22Rv1 (cell line): ENCODE data around the gene ZNF507.

Experiments used
- ZFX ChIP-seq: fragments of 450-650 bp; IDR thresholded peaks from 2 replicates; pipeline ENCODE4 v1.6.1; 2017; ENCODE audit warnings: antibody characterized with exemption, borderline replicate concordance
- TF ChIP-seq, protein P1 (sequence below): fragments of 450-650 bp; IDR thresholded peaks from 2 replicates; pipeline ENCODE4 v1.5.1; 2017; ENCODE audit warnings: mild to moderate bottlenecking

DNA sequence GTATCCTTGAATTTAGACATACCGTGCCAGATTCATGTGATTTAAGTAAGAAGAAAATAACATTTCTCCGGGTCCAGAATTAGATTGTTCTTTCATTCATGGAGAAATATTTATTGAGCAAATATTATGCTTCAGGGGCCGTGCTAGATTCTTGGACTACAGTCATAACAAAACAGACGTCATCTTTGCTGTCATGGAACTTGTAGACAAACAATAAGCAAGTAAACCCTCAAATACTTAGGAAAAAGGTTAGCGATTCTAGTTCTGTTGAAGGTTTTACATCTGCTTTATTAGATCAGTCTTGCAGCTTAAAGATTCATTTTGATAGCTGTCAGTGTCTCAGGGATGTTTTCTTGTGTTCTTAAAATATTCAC is 16.9 kb downstream of the ZNF507 start:
- TF ChIP-seq, protein P1, sequence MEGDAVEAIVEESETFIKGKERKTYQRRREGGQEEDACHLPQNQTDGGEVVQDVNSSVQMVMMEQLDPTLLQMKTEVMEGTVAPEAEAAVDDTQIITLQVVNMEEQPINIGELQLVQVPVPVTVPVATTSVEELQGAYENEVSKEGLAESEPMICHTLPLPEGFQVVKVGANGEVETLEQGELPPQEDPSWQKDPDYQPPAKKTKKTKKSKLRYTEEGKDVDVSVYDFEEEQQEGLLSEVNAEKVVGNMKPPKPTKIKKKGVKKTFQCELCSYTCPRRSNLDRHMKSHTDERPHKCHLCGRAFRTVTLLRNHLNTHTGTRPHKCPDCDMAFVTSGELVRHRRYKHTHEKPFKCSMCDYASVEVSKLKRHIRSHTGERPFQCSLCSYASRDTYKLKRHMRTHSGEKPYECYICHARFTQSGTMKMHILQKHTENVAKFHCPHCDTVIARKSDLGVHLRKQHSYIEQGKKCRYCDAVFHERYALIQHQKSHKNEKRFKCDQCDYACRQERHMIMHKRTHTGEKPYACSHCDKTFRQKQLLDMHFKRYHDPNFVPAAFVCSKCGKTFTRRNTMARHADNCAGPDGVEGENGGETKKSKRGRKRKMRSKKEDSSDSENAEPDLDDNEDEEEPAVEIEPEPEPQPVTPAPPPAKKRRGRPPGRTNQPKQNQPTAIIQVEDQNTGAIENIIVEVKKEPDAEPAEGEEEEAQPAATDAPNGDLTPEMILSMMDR: no peak
- no peak for TF ChIP-seq ZFX
